ENCODE results near the gene SCART1.
"Not testable (repeated sequence)": the region's sequence is repeated elsewhere in the genome, so short reads cannot be mapped to it uniquely, and the experiment has no call there.

The SCART1 gene

GRCh38 chr10:133432789-133433188 lies 21.0 kb upstream of the SCART1 start:
- not testable (repeated sequence) for DNase-seq (ENCODE audit: low read depth, low spot score)

GRCh38 chr10:133438711-133439273 lies 15.0 kb upstream of the SCART1 start:
- no peak for DNase-seq (ENCODE audit: low read depth, low spot score)

GRCh38 chr10:133439517-133440461 lies 14.0 kb upstream of the SCART1 start:
- no peak for DNase-seq (ENCODE audit: low read depth, low spot score)

- DNase-seq (ENCODE audit: low read depth, low spot score): no peak
These were observed 13.0 kb upstream of the SCART1 start for GRCh38 chr10:133440633-133441285.

- not testable (repeated sequence) for DNase-seq (ENCODE audit: low read depth, low spot score)
These were observed 12.4 kb upstream of the SCART1 start for GRCh38 chr10:133441356-133441755.

GRCh38 chr10:133441780-133442179 lies 12.0 kb upstream of the SCART1 start:
- no peak for DNase-seq (ENCODE audit: low read depth, low spot score)

- DNase-seq (ENCODE audit: low read depth, low spot score): no peak
These were observed 11.4 kb upstream of the SCART1 start for GRCh38 chr10:133442191-133442966.

- DNase-seq (ENCODE audit: low read depth, low spot score): no peak
These were observed 10.5 kb upstream of the SCART1 start for GRCh38 chr10:133442967-133443924.

- DNase-seq (ENCODE audit: low read depth, low spot score): no peak
These were observed 9.1 kb upstream of the SCART1 start for GRCh38 chr10:133444342-133445267.

- no peak for DNase-seq (ENCODE audit: low read depth, low spot score)
These were observed 8.4 kb upstream of the SCART1 start for GRCh38 chr10:133445268-133445732.

- no peak for DNase-seq (ENCODE audit: low read depth, low spot score)
These were observed 7.7 kb upstream of the SCART1 start for GRCh38 chr10:133445751-133446708.

- DNase-seq (ENCODE audit: low read depth, low spot score): no peak
These were observed 6.8 kb upstream of the SCART1 start for GRCh38 chr10:133446979-133447378.

GRCh38 chr10:133448120-133448519 lies 5.6 kb upstream of the SCART1 start:
- no peak for DNase-seq (ENCODE audit: low read depth, low spot score)

- no peak for DNase-seq (ENCODE audit: low read depth, low spot score)
These were observed 2.4 kb upstream of the SCART1 start for GRCh38 chr10:133451346-133451745.

- no peak for DNase-seq (ENCODE audit: low read depth, low spot score)
These were observed 1.3 kb upstream of the SCART1 start for GRCh38 chr10:133452453-133452852.

- no peak for DNase-seq (ENCODE audit: low read depth, low spot score)
These were observed 604 bp downstream of the SCART1 start for GRCh38 chr10:133454204-133454893.

- no peak for DNase-seq (ENCODE audit: low read depth, low spot score)
These were observed 1.5 kb downstream of the SCART1 start for GRCh38 chr10:133455196-133455595.

GRCh38 chr10:133455611-133456031 lies 1.9 kb downstream of the SCART1 start:
- DNase-seq (ENCODE audit: low read depth, low spot score): no peak
